HCT116 (cell line): ENCODE results near the gene IPCEF1. TPM values are rescaled to one million over a fixed set of nuclear protein-coding genes. Genes with fewer than 3 reads are reported as not detected.

ENCODE experiments used
- ATAC-seq: fragments of 200-7000 bp; cut with Tn5 transposase; 2 replicates; pipeline ENCODE4 v1.9.1; 2020; ENCODE audit warnings: mild to moderate bottlenecking, moderate library complexity
- BruUV-seq: library from RNA; stranded (reverse); fragments of 400-500 nt; replicated peaks from 2 replicates; lab custom pipeline; 2021; lab: Mats Ljungman, UMichigan
- CTCF ChIA-PET: fragments of 300-600 bp; sonication (Branson Sonifier 250); formaldehyde crosslinking; loops from one replicate; lab custom pipeline; 2021; ENCODE audit warnings: antibody characterized with exemption; lab: Charles Lee
- POLR2A ChIA-PET: fragments of 300-600, 350-600 bp; sonication (Branson Sonifier 250); formaldehyde crosslinking; loops from one replicate; lab custom pipeline; 2021; ENCODE audit warnings: antibody characterized with exemption; lab: Charles Lee
- RAD21 ChIA-PET, 2 experiments: fragments of 300-600 bp; sonication (Branson Sonifier 250); formaldehyde crosslinking; loops; one replicate each; lab custom pipeline; 2023; ENCODE audit warnings: low total read pairs in 2 of 2; ENCODE audit not compliant: uncharacterized antibody in 2 of 2, unreplicated experiment in 2 of 2, low non-redundant PET in 1 of 2; lab: Charles Lee
- DNase-seq: peaks from one replicate; pipeline ENCODE4 v3.0.0-alpha.2; 2010; ENCODE audit warnings: low read depth, low spot score
- H2AFZ ChIP-seq: fragments of 200-600 bp; shearing (Covaris generic), sonication (generic); 2 replicates; pipeline ENCODE4 v1.6.1; 2017; ENCODE audit warnings: low read depth, mixed run types, mixed read lengths, antibody characterized with exemption, low read length; ENCODE audit not compliant: poor library complexity, severe bottlenecking
- H3K27ac ChIP-seq: 2 replicates; pipeline ENCODE4 v1.5.1; 2012; ENCODE audit warnings: low read depth, low read length
- H3K27me3 ChIP-seq: fragments of 200-600 bp; sonication (generic); 2 replicates; pipeline ENCODE4 v1.6.1; 2016; ENCODE audit warnings: mixed run types, low read length, mixed read lengths; ENCODE audit not compliant: insufficient read depth
- H3K36me3 ChIP-seq, 2 experiments: fragments of 200-500 bp in 1 of 2; fragments of 200-600 bp in 1 of 2; sonication (Bioruptor generic) in 1 of 2; sonication (generic) in 1 of 2; 2 replicates each; pipeline versions ENCODE4 v1.5.1 to v1.6.1; 2014 to 2016; ENCODE audit warnings: low read length in 2 of 2, inconsistent platforms in 1 of 2, mixed read lengths in 1 of 2, mixed run types in 1 of 2; ENCODE audit not compliant: insufficient read depth in 2 of 2, control insufficient read depth in 1 of 2
- H3K4me1 ChIP-seq, 2 experiments: fragments of 200-600 bp in 1 of 2; sonication (generic) in 1 of 2; 2 replicates each; pipeline versions ENCODE4 v1.5.1 to v1.6.1; 2012 to 2017; ENCODE audit warnings: low read length in 2 of 2, inconsistent platforms in 1 of 2, mild to moderate bottlenecking in 1 of 2, mixed read lengths in 1 of 2, mixed run types in 1 of 2, moderate library complexity in 1 of 2; ENCODE audit not compliant: insufficient read depth in 2 of 2, control insufficient read depth in 1 of 2
- H3K4me2 ChIP-seq: fragments of 200-600 bp; sonication (generic); 2 replicates; pipeline ENCODE4 v1.6.1; 2017; ENCODE audit warnings: mixed run types, low read length, mixed read lengths
- H3K4me3 ChIP-seq, 2 experiments: fragments of 200-600 bp in 1 of 2; sonication (generic) in 1 of 2; replicated peaks in 1 of 2; 2 replicates each; pipeline ENCODE4 v1.5.1; 2011 to 2016; ENCODE audit warnings: low read length in 2 of 2, control low read depth in 1 of 2, low read depth in 1 of 2, mild to moderate bottlenecking in 1 of 2, mixed read lengths in 1 of 2, mixed run types in 1 of 2
- H3K79me2 ChIP-seq: fragments of 200-600 bp; sonication (generic); 2 replicates; pipeline ENCODE4 v1.6.1; 2017; ENCODE audit warnings: mild to moderate bottlenecking, mixed run types, low read length, moderate library complexity, mixed read lengths; ENCODE audit not compliant: insufficient read depth
- H3K9ac ChIP-seq: fragments of 200-600 bp; sonication (generic); 2 replicates; pipeline ENCODE4 v1.6.1; 2016; ENCODE audit warnings: low read length, mixed read lengths
- H3K9me2 ChIP-seq: fragments of 200-600 bp; sonication (generic), shearing (Covaris generic); 2 replicates; pipeline ENCODE4 v1.6.1; 2017; ENCODE audit warnings: mixed run types, mild to moderate bottlenecking, moderate library complexity; ENCODE audit not compliant: insufficient read depth
- H3K9me3 ChIP-seq, 2 experiments: fragments of 200-500 bp in 1 of 2; fragments of 200-600 bp in 1 of 2; sonication (Bioruptor generic) in 1 of 2; sonication (generic) in 1 of 2; 2 replicates each; pipeline ENCODE4 v1.6.1; 2014 to 2017; ENCODE audit warnings: low read length in 2 of 2, mixed read lengths in 2 of 2, inconsistent platforms in 1 of 2, low read depth in 1 of 2, mild to moderate bottlenecking in 1 of 2, mixed run types in 1 of 2, moderate library complexity in 1 of 2; ENCODE audit not compliant: control insufficient read depth in 1 of 2, insufficient read depth in 1 of 2
- H4K20me1 ChIP-seq: fragments of 200-600 bp; sonication (generic), shearing (Covaris generic); 2 replicates; pipeline ENCODE4 v1.6.1; 2017; ENCODE audit warnings: mixed run types, mild to moderate bottlenecking, moderate library complexity; ENCODE audit not compliant: insufficient read depth
- ELF1 ChIP-seq: IDR thresholded peaks from 2 replicates; pipeline ENCODE4 v1.6.1; 2012; ENCODE audit warnings: low read depth, borderline replicate concordance
- EZH2 ChIP-seq: fragments of 200-600 bp; sonication (generic); IDR thresholded peaks from 2 replicates; pipeline ENCODE4 v1.6.1; 2017; ENCODE audit warnings: antibody characterized with exemption, mixed run types
- POLR2A ChIP-seq: IDR thresholded peaks from 2 replicates; pipeline ENCODE4 v1.7.0; 2011; ENCODE audit warnings: borderline replicate concordance; ENCODE audit not compliant: insufficient read depth, insufficient read length; ENCODE audit errors: extremely low read depth
- POLR2AphosphoS5 ChIP-seq: IDR thresholded peaks from 2 replicates; pipeline ENCODE4 v1.6.1; 2011; ENCODE audit warnings: mild to moderate bottlenecking, low read depth, low read length, moderate library complexity
- RAD21 ChIP-seq: IDR thresholded peaks from 2 replicates; pipeline ENCODE4 v1.6.1; 2012; ENCODE audit warnings: low read depth, mild to moderate bottlenecking
- REST ChIP-seq: IDR thresholded peaks from 2 replicates; pipeline ENCODE4 v1.6.1; 2012; ENCODE audit warnings: low read depth
- SP1 ChIP-seq: IDR thresholded peaks from 2 replicates; pipeline ENCODE4 v1.6.1; 2012; ENCODE audit warnings: low read depth
- YY1 ChIP-seq: IDR thresholded peaks from 2 replicates; pipeline ENCODE4 v1.6.1; 2011; ENCODE audit warnings: low read length, low read depth, moderate library complexity, mild to moderate bottlenecking; ENCODE audit not compliant: insufficient replicate concordance; ENCODE audit errors: extremely low read depth
- ZBTB33 ChIP-seq: IDR thresholded peaks from 2 replicates; pipeline ENCODE4 v1.6.1; 2011; ENCODE audit warnings: mild to moderate bottlenecking, low read length, moderate library complexity; ENCODE audit not compliant: insufficient replicate concordance; ENCODE audit errors: extremely low read depth
- intact Hi-C: fragments of 100-400 bp; cut with micrococcal nuclease; formaldehyde crosslinking; loops from 2 replicates; pipeline ENCODE4 v1.10.0; 2022
- total RNA-seq: library from RNA; stranded (reverse); gene quantifications from one replicate; pipeline ENCODE4 v1.2.1, GENCODE V29; 2021; ENCODE audit not compliant: unreplicated experiment

Gene IPCEF1
- total RNA-seq, 1 experiment from 2014 or later = 0.32 TPM

- DNase-seq (no peak), ATAC-seq (no peak)
- no TSS peak for BruUV-seq
- H3K4me3 ChIP-seq = no peak overlapping the region
- no peak overlapping the region for H3K27ac ChIP-seq
- no peaks in the 10 kb centered on the region for H4K20me1 ChIP-seq
- no peaks in the 10 kb centered on the region for H3K27me3 ChIP-seq
- no peak overlapping the region for H3K9ac ChIP-seq
- intact Hi-C loops = no loop called here
- H2AFZ ChIP-seq = no peak overlapping the region
- no peak for TF ChIP-seq SP1
- TF ChIP-seq REST = no peak
- TF ChIP-seq RAD21 = no peak
- TF ChIP-seq EZH2 = no peak
- no peak for TF ChIP-seq POLR2AphosphoS5
- no peak for TF ChIP-seq ELF1
- no peak for TF ChIP-seq YY1
- no peak for TF ChIP-seq ZBTB33
- no peak for TF ChIP-seq POLR2A
- RAD21 ChIA-PET = no interaction called here
- no peaks in the 10 kb centered on the region for H3K9me3 ChIP-seq
- H3K4me1 ChIP-seq = no peaks in the 10 kb centered on the region; a peak in 1 of 4 replicates
- H3K79me2 ChIP-seq = no peaks in the 10 kb centered on the region
- no peak overlapping the region for H3K4me2 ChIP-seq
- H3K9me2 ChIP-seq = no peaks in the 10 kb centered on the region
- no peaks in the 10 kb centered on the region for H3K36me3 ChIP-seq
- POLR2A ChIA-PET = no interaction called here
- CTCF ChIA-PET = no interaction called here
Measured at GRCh38 chr6:154316131-154316530, 40.5 kb downstream of the IPCEF1 start.
